GM19463 (cell line): Measurements from ENCODE around the gene TLR9.

Source experiments
- ATAC-seq: cut with Tn5 transposase; IDR thresholded peaks from one replicate; pipeline ENCODE4 v1.9.1; 2021; ENCODE audit warnings: mild to moderate bottlenecking, moderate library complexity; ENCODE audit not compliant: unreplicated experiment

TLR9 gene

GRCh38 chr3:52247409-52248164 is 22.1 kb upstream of the TLR9 start:
- no peak for ATAC-seq

- ATAC-seq = no peak
These were observed 21.4 kb upstream of the TLR9 start for GRCh38 chr3:52246728-52247408.

GRCh38 chr3:52246264-52246620 is 20.8 kb upstream of the TLR9 start:
- ATAC-seq = no peak

- peak; percentile 31 for ATAC-seq
These were observed 20.1 kb upstream of the TLR9 start, which contains the start of gene PPM1M for GRCh38 chr3:52245322-52246263. TSS of gene PPM1M (plus strand) at chr3:52245759. CDS start at chr3:52245825, 66 bp downstream.

GRCh38 chr3:52243791-52244628 is 18.6 kb upstream of the TLR9 start:
- ATAC-seq = peak; percentile 41

- no peak for ATAC-seq
These were observed 16.6 kb upstream of the TLR9 start for GRCh38 chr3:52242039-52242438.

GRCh38 chr3:52240886-52241370 is 15.5 kb upstream of the TLR9 start:
- ATAC-seq = no peak

- no peak for ATAC-seq
These were observed 14.8 kb upstream of the TLR9 start for GRCh38 chr3:52240059-52240885.

- peak; percentile 72 for ATAC-seq
These were observed 13.6 kb upstream of the TLR9 start, which contains the start of gene TWF2 for GRCh38 chr3:52238761-52239701. TSS of gene TWF2 (minus strand) at chr3:52239158. CDS start at chr3:52239016, 142 bp downstream.

GRCh38 chr3:52238193-52238760 is 12.8 kb upstream of the TLR9 start:
- ATAC-seq = no peak

GRCh38 chr3:52237657-52238172 is 12.3 kb upstream of the TLR9 start:
- no peak for ATAC-seq

GRCh38 chr3:52237006-52237656 is 11.7 kb upstream of the TLR9 start:
- no peak for ATAC-seq

- no peak for ATAC-seq
These were observed 11.0 kb upstream of the TLR9 start for GRCh38 chr3:52236424-52236886.

GRCh38 chr3:52234516-52235447 is 9.3 kb upstream of the TLR9 start:
- no peak for ATAC-seq

GRCh38 chr3:52233968-52234367 is 8.5 kb upstream of the TLR9 start:
- ATAC-seq = no peak

GRCh38 chr3:52233108-52233591 is 7.7 kb upstream of the TLR9 start:
- ATAC-seq = no peak
